CD4-positive, alpha-beta T cell treated with Interleukin-17A for 4 hours (primary cell): Measurements from ENCODE around the gene CPLX1.
"Not testable (repeated sequence)": the region's sequence is repeated elsewhere in the genome, so short reads cannot be mapped to it uniquely, and the experiment has no call there.

Experiments
- DNase-seq: peaks from one replicate; pipeline ENCODE4 v3.0.0-alpha.2; 2020; ENCODE audit warnings: mixed read lengths

Gene CPLX1

GRCh38 chr4:774419-775092, 51.4 kb downstream of the CPLX1 start:
- not testable (repeated sequence) for DNase-seq

- no peak for DNase-seq
Observed at GRCh38 chr4:773214-773613, 52.7 kb downstream of the CPLX1 start.

GRCh38 chr4:772776-773175, 53.2 kb downstream of the CPLX1 start:
- no peak for DNase-seq

- DNase-seq: no peak
Observed at GRCh38 chr4:772118-772517, 53.8 kb downstream of the CPLX1 start.

- no peak for DNase-seq
Observed at GRCh38 chr4:771464-771863, 54.5 kb downstream of the CPLX1 start.

- no peak for DNase-seq
Observed at GRCh38 chr4:770022-770421, 55.9 kb downstream of the CPLX1 start.

- no peak for DNase-seq
Observed at GRCh38 chr4:769511-769910, 56.4 kb downstream of the CPLX1 start.

- DNase-seq: no peak
Observed at GRCh38 chr4:768995-769394, 56.9 kb downstream of the CPLX1 start.

GRCh38 chr4:768076-768475, 57.9 kb downstream of the CPLX1 start:
- DNase-seq: no peak

- no peak for DNase-seq
Observed at GRCh38 chr4:766559-767283, 59.2 kb downstream of the CPLX1 start.

- DNase-seq: no peak
Observed at GRCh38 chr4:766152-766515, 59.8 kb downstream of the CPLX1 start.

GRCh38 chr4:764405-765169, 61.3 kb downstream of the CPLX1 start:
- DNase-seq: no peak

GRCh38 chr4:763922-764321, 62.0 kb downstream of the CPLX1 start:
- no peak for DNase-seq

GRCh38 chr4:763191-763810, 62.6 kb downstream of the CPLX1 start:
- DNase-seq: no peak

GRCh38 chr4:762211-763190, 63.4 kb downstream of the CPLX1 start:
- DNase-seq: no peak

GRCh38 chr4:761739-762138, 64.2 kb downstream of the CPLX1 start:
- no peak for DNase-seq

GRCh38 chr4:761086-761485, 64.8 kb downstream of the CPLX1 start:
- no peak for DNase-seq

GRCh38 chr4:760616-761015, 65.3 kb downstream of the CPLX1 start:
- no peak for DNase-seq

GRCh38 chr4:759810-760209, 66.1 kb downstream of the CPLX1 start:
- DNase-seq: not testable (repeated sequence)

- no peak for DNase-seq
Observed at GRCh38 chr4:757111-757510, 68.8 kb downstream of the CPLX1 start.

GRCh38 chr4:754221-755120, 71.5 kb downstream of the CPLX1 start:
- no peak for DNase-seq
